ENCODE data around the gene SNX30.
A peak's percentile ranks its signal among the peaks of the same experiment; 100 is the strongest.

The SNX30 gene

GRCh38 chr9:112831281-112831851, 80.8 kb downstream of the SNX30 start:
- DNase-seq = no peak

GRCh38 chr9:112831969-112832368, 81.4 kb downstream of the SNX30 start:
- DNase-seq = no peak

- no peak for DNase-seq
Observed at GRCh38 chr9:112833081-112833480, 82.5 kb downstream of the SNX30 start.

GRCh38 chr9:112836394-112836793, 85.8 kb downstream of the SNX30 start:
- no peak for DNase-seq

GRCh38 chr9:112838342-112838741, 87.8 kb downstream of the SNX30 start:
- no peak for DNase-seq

- DNase-seq = no peak
Observed at GRCh38 chr9:112839331-112839730, 88.8 kb downstream of the SNX30 start.

- DNase-seq = no peak
Observed at GRCh38 chr9:112841261-112841660, 90.7 kb downstream of the SNX30 start.

GRCh38 chr9:112842555-112842954, 92.0 kb downstream of the SNX30 start:
- DNase-seq = no peak

GRCh38 chr9:112844771-112845542, 94.4 kb downstream of the SNX30 start:
- peak; percentile 65 to 71 for DNase-seq

GRCh38 chr9:112846528-112847488, 96.2 kb downstream of the SNX30 start:
- DNase-seq = no peak

GRCh38 chr9:112848316-112849151, 98.0 kb downstream of the SNX30 start:
- no peak for DNase-seq

- no peak for DNase-seq
Observed at GRCh38 chr9:112849363-112849922, 98.9 kb downstream of the SNX30 start.

GRCh38 chr9:112850840-112851239, 100.3 kb downstream of the SNX30 start:
- no peak for DNase-seq

GRCh38 chr9:112852741-112853504, 102.4 kb downstream of the SNX30 start:
- DNase-seq = no peak

GRCh38 chr9:112853882-112854585, 103.5 kb downstream of the SNX30 start:
- no peak for DNase-seq

GRCh38 chr9:112854657-112855056, 104.1 kb downstream of the SNX30 start:
- DNase-seq = no peak

GRCh38 chr9:112856200-112856599, 105.6 kb downstream of the SNX30 start:
- no peak for DNase-seq

- DNase-seq = no peak
Observed at GRCh38 chr9:112856843-112857242, 106.3 kb downstream of the SNX30 start.

GRCh38 chr9:112858005-112858404, 107.4 kb downstream of the SNX30 start:
- DNase-seq = no peak

- DNase-seq = peak in 1 of 2 donors; percentile 54
Observed at GRCh38 chr9:112858625-112859147, 108.1 kb downstream of the SNX30 start.

Measured in CD4-positive, alpha-beta T cell treated with Interleukin-4 for 1 hour (primary cell).